Stimulated activated CD8-positive, alpha-beta memory T cell treated with anti-CD3 and anti-CD28 coated beads, Interleukin-15, amount 100 ng/mL, for 48 hours (primary cell): ENCODE measurements around the gene MUSTN1.

Source experiments
- DNase-seq, 2 donors: peaks; one replicate each; pipeline ENCODE4 v3.0.0-alpha.2; 2020; ENCODE audit warnings: low read depth in 2 of 2

MUSTN1 gene

DNA sequence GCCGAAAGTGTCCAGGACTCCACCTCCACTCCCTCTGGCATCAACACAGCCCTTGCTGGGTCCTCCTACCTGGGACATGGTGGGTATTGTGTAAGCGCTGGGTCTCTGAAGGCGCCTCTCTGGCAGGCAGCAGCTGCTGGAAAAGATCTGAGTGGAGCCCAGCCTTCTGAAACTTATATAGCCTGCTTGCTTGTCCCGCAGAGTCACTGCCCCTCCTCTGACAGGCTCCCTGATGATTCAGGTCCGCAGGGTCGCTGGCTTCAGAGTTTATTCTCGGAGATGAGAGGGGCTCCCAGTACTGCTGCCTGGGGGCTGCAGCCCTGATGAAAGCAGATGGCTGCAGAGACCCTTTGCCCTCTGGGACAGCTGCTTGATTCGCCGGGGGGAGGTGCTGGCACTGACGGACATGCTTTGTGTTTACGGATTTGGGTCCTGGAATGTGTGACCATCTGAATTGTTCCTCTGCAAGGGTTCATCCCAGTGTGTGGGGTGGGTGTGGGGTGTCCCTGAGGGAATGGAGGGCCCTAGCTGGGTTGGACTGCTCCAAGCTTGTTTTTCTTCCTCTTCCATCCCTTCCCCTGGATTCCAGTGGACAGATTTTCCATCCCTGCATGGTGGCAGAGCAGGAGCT is at the start of gene MUSTN1:
Gene MUSTN1, minus strand, starts transcription at position 149 of the 631 bp plus-strand sequence. Its CDS starts 71 bp downstream, at position 78.
- DNase-seq: no peak

- DNase-seq: no peak
Measured at GRCh38 chr3:52882377-52882776, 47.6 kb upstream of the MUSTN1 start.

- DNase-seq: no peak
Measured at GRCh38 chr3:52881871-52882270, 47.1 kb upstream of the MUSTN1 start.

- DNase-seq: no peak
Measured at GRCh38 chr3:52880474-52880873, 45.7 kb upstream of the MUSTN1 start.

- no peak for DNase-seq
Measured at GRCh38 chr3:52880047-52880446, 45.2 kb upstream of the MUSTN1 start.

GRCh38 chr3:52879581-52879980 is 44.8 kb upstream of the MUSTN1 start:
- DNase-seq: no peak

DNA sequence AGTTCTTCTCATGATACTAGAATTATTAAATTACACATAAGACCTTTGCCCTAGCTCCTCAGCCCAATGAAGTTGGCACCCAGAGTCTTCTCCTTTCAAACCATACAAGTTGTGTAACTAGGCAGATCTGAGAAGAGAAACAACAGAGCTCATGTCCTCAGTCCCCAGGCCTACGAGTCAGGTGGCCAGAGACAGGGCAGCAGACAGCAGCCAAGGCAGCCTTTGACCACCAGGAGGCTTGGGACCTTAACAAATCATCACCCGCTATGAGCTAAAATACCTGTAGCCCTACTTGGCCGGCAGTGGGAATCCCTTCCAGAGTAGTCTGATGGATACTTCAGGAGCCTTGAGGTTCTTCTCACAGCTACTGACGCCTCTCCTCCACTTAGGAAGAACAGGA is 44.3 kb upstream of the MUSTN1 start:
- no peak for DNase-seq

DNA sequence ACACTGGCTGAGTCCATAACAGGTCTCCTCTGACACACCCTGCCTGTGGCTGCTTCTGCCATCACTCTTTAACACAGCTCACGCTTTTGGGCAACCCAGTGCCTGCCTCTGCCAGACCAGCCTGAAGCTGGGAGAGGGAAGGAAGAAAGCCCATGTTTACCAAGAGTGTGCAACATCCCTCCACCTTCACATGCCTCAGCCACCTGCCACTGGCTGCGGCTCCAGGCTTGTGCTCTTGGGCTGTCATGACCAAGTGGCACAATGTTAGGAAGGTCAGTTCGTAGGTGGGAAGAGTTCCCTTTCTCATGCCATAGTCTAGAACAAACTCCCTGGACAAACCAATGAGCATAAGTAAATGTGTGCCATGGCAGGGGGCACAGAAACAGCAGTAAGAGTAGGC is 42.3 kb upstream of the MUSTN1 start:
- no peak for DNase-seq

- no peak for DNase-seq
Measured at GRCh38 chr3:52874864-52875587, 40.2 kb upstream of the MUSTN1 start.

DNA sequence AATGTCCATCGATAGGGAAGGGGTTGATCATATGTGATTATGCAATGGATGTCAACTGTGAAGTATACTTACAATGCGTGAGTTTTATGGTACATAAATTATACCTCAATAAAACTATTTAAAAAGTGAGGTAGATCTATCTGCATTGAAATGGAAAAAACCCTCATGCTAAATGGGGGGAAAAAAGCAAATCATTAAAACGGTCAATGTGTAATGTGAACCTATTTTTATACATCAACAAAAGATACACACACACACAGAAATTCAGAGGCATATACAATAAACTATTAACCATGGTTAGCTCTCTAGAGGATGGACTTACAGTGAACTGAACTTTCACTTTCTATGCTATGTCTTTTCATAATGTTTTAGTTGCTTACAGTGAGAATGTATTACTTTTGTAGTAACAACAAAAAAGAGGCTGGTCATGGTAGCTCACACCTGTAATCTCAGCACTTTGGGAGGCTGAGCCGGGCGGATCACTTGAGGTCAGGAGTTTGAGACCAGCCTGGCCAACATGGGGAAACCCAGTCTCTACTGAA is 39.4 kb upstream of the MUSTN1 start:
- DNase-seq: no peak

DNA sequence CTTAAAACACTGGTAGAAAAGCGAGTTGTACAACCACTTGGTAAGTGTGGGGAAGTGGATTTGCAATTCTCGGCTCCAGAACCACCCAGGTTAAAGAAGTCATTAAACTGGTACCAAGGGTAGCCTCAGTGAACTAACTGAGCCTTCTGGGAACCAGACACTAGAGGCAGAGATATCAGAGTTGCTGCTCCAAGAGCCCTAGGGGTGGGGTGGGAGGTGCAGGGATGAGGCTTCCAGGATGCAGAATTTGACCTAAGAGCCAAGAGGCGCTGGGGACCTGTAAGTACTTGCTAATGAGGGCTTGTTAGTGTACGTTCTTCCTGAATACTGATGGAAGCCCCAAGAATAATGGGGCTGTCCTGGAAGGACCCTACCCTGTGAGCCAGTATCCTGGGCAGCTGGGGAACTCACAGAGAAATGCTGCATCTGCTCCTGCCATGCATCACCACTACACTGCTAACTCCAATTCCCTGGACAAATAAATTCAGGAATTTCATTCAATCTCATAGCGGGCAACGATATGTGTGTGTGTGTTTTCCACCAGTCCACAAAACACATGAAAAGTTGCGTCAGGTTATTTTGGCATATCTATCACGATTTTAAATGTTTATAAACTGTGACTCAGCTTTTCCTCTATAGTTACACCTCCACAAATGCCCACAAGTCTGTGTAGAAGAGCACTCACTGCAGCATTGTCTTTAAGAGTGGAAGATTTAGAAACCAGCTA is 38.8 kb upstream of the MUSTN1 start:
- DNase-seq: no peak

- DNase-seq: no peak
Measured at GRCh38 chr3:52872245-52872644, 37.4 kb upstream of the MUSTN1 start.

DNA sequence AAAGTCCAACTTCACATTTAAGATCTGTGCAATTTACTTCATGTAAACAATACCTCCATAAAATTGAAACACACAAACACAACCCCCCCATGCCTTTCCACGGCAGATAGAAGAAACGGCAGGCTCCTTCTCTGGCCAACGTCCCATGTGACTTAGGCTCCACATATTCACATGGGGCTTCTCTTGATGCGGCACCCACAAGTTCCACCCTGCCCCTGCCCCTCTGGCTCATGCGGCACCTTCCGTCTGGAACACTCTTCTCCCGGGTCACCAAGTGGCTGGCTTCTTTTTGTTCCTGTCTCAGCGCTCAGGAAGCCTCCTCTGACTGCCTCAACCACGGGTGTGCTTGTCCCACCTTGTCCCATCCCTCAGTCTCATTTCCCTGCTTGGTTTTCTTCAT is 36.9 kb upstream of the MUSTN1 start:
- no peak for DNase-seq

- no peak for DNase-seq
Measured at GRCh38 chr3:52870471-52870870, 35.7 kb upstream of the MUSTN1 start.

- no peak for DNase-seq
Measured at GRCh38 chr3:52866427-52866826, 31.6 kb upstream of the MUSTN1 start.

DNA sequence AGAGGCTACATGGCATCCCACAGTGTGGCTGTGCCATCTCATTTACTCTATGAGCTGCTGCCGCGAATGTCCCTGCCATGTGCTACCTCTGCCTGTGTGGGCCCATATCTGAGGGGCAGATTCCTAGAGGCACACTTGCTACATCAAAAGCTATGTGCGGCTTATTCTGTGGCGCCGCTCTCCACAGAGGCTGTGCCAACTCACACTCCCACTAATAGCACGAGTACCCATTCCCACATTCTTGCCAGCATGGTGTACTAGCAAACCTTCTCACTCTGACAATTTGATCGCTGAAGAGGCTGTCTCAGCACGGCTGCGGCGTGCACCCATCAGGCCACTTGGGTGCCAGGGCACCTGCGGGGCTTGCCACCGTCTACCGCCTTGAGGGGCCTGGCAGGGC is 31.2 kb upstream of the MUSTN1 start:
- DNase-seq: no peak

DNA sequence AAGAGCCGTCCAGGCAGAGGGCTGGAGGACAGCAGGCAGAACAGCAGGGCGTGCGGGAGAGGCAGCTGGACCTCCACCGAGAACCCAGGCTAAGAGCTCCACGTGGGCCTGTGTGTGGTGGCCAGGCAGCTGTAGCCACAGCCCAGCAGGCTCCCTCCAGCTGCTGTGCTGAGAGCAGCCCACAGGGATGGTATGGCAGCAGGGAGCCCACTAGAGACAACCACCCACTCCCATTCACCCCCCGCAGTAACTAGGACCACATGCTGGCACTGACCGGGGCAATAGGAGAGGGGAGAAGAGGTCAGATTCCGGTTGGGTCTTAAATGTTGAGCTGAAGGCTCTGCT is 25.6 kb upstream of the MUSTN1 start:
- no peak for DNase-seq

DNA sequence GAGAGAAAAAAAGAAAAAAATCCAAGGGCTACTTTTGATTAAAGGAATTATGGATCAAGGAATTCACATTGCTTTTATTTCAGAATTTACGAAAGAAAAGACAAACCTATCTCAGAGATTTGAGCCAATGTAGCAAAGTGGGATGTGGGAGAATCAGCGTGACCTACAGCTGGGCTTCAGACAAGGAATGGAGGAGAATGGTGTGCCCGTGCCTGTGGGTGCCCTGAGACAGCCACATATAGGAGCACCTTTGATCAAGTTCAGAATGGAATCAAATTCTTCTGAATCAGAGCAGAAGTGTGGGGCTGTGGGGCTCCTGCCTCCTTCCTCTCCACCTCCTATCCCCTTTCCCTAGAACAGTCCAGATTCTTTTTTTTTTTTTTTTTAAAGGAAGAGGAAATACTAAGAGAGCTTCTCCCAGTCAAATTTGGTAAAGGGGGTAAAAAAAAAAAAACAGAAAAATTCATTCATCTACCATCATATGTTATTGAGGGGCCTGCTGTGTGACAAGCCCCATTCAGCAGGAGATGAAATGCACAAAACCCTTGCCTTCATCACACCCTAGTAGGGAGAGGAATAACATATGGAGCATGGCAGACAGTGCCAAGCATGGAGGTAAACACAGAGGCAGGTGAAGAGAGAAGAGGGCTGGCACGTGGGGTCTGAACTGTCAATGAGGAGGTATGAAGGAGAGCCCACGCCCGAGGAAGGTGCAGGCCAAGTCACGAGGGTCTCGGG is 25.0 kb upstream of the MUSTN1 start:
- DNase-seq: no peak

DNA sequence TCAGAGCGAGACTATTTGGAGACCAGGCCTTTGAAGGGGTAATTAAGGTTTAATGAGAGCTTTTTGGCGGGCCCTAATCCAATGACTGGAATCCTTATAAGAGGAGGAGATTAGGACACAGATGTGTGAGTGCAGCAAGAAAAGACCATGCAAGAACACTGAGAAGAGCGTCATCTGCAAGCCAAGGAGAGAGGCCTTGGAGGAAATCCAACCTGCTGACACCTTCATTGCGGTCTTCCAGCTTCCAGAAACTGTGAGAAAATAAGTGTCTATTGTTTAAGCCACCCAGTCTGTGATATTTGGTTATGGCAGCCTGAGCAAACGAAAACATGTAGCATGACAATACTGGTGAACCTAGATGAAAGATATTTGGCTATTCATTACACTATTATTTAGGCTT is 23.0 kb upstream of the MUSTN1 start:
- no peak for DNase-seq

- no peak for DNase-seq
Measured at GRCh38 chr3:52857133-52857532, 22.3 kb upstream of the MUSTN1 start.

DNA sequence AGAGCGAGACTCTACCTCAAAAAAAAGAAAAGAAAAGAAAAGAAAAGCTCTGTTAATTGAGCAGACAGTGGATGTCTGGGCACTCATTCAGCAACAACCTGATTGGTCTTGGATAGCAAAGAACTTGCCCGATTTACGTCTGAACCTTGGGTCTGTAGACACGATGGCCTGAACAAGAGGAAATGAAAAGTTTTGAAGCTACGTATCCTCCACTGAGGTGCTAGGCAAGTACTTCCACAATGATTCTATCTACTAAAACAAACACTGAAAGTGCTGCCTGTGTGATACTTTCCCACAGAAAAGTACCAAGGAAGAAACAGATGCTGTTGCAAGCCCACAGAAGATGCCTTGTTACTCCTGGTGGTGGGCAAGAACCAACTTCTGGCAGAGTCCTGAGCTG is 21.8 kb upstream of the MUSTN1 start:
- DNase-seq: no peak

DNA sequence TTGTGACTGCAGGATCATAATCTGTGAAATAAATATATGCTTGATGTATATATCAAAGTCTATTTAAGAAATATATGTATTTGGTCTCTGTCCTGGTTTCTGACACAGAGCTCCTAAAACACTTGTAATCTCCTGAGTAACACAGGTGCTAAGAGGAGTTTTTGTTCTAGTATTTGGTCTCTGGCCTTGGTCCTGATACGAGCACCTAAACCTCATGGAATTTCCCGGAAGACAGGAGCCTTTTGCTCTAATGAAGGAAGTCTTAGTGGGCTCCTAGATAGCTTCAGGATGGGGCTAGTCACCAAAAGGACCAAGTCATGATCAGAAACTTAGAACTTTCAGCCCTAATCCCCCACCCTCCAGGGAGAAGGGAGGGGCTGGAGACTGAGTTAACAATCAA is 19.2 kb upstream of the MUSTN1 start:
- DNase-seq: no peak
